Mucosa of descending colon (tissue), 3 donors: ENCODE data around the gene CCDC85C. TPM values are rescaled to one million over a fixed set of nuclear protein-coding genes. Genes with fewer than 3 reads are reported as not detected.

ENCODE experiments used
- ATAC-seq: fragments of 200-7000 bp; cut with Tn5 transposase; one replicate; pipeline ENCODE4 v1.9.1; 2020; ENCODE audit warnings: mild to moderate bottlenecking, moderate library complexity
- DNase-seq, 3 donors: peaks; one replicate each; pipeline ENCODE4 v3.0.0-alpha.2; 2020
- H3K36me3 ChIP-seq: fragments of 200-600 bp; one replicate; pipeline ENCODE4 v1.8.0; 2021; ENCODE audit warnings: low read depth, mild to moderate bottlenecking
- H3K4me1 ChIP-seq: fragments of 200-600 bp; one replicate; pipeline ENCODE4 v1.8.0; 2021; ENCODE audit warnings: low read depth, mild to moderate bottlenecking
- H3K4me3 ChIP-seq: fragments of 200-600 bp; one replicate; pipeline ENCODE4 v1.8.0; 2021; ENCODE audit warnings: mild to moderate bottlenecking
- H3K9me3 ChIP-seq: fragments of 200-600 bp; one replicate; pipeline ENCODE4 v1.8.0; 2021; ENCODE audit warnings: mild to moderate bottlenecking
- CTCF ChIP-seq: fragments of 200-600 bp; IDR thresholded peaks from one replicate; pipeline ENCODE4 v1.8.0; 2022; ENCODE audit warnings: antibody characterized with exemption, mild to moderate bottlenecking
- intact Hi-C, 2 donors: fragments of 100-400 bp; cut with DNase I in 1 of 2; cut with micrococcal nuclease in 1 of 2; formaldehyde crosslinking; loops; one replicate each; pipeline versions ENCODE4 v1.11.0 to v1.11.1; 2022; cut with DNase I, micrococcal nuclease
- total RNA-seq, 3 donors: library from RNA; stranded (reverse); fragmentation: NEBNext Ultra II Directional in 2 of 3; extraction: Animal tissue kit (Norgen Biotek cat#: 25700) in 2 of 3; gene quantifications; one replicate each; pipeline versions ENCODE4 v1.2.1 to v1.2.4, GENCODE V29; 2021 to 2023
- donor health status: DM: no; HTN: no; CAD: no; lungs with moderate emphysema.
- donor health status: DM: no; HTN: no; CAD: no.
- donor health status: DM: no; HTN: yes; CAD: no.

Gene CCDC85C
- total RNA-seq, 3 donors from 2014 or later: 66.2 to 102 (median 66.2) TPM

GRCh38 chr14:99549684-99550083 lies 54.3 kb downstream of the CCDC85C start:
- no peaks in the 10 kb centered on the region for H3K36me3 ChIP-seq
- H3K4me3 ChIP-seq: no peak overlapping the region
- no peak for TF ChIP-seq CTCF
- ATAC-seq (no peak), DNase-seq (no peak)
- H3K4me1 ChIP-seq: peaks cover 27% of the 10 kb centered on the region
- intact Hi-C loops: no loop called here
- no peaks in the 10 kb centered on the region for H3K9me3 ChIP-seq

- no peak overlapping the region for H3K4me3 ChIP-seq
These were observed 55.0 kb downstream of the CCDC85C start for GRCh38 chr14:99548871-99549515.

GRCh38 chr14:99548255-99548654 lies 55.8 kb downstream of the CCDC85C start:
- TF ChIP-seq CTCF: no peak

More at GRCh38 chr14:99548871-99549515, 55.0 kb downstream of the CCDC85C start:
- Histone ChIP-seq H3K9me3 (no peaks in the 10 kb centered on the region), H3K36me3 (no peaks in the 10 kb centered on the region), H3K4me1 (peaks cover 22% of the 10 kb centered on the region)
- no peak for TF ChIP-seq CTCF
- intact Hi-C loops: no loop called here
- DNase-seq (no peak), ATAC-seq (no peak)

GRCh38 chr14:99546234-99546879 lies 57.6 kb downstream of the CCDC85C start:
- no peak for TF ChIP-seq CTCF
- intact Hi-C loops: no loop called here
- DNase-seq (no peak), ATAC-seq (no peak)
- Histone ChIP-seq H3K4me1 (no peaks in the 10 kb centered on the region), H3K36me3 (no peaks in the 10 kb centered on the region), H3K4me3 (no peak overlapping the region), H3K9me3 (no peaks in the 10 kb centered on the region)

More at GRCh38 chr14:99548255-99548654, 55.8 kb downstream of the CCDC85C start:
- Histone ChIP-seq H3K4me1 (peaks cover 16% of the 10 kb centered on the region), H3K4me3 (no peak overlapping the region), H3K9me3 (no peaks in the 10 kb centered on the region), H3K36me3 (no peaks in the 10 kb centered on the region)
- DNase-seq (no peak), ATAC-seq (no peak)
- intact Hi-C loops: no loop called here

GRCh38 chr14:99545586-99545985 lies 58.4 kb downstream of the CCDC85C start:
- TF ChIP-seq CTCF: no peak
- Histone ChIP-seq H3K4me3 (no peak overlapping the region), H3K9me3 (no peaks in the 10 kb centered on the region), H3K4me1 (peaks cover 1% of the 10 kb centered on the region), H3K36me3 (no peaks in the 10 kb centered on the region)
- DNase-seq (no peak), ATAC-seq (no peak)
- intact Hi-C loops: no loop called here
